ENCODE measurements around the gene ZCCHC9.
A peak's percentile ranks its signal among the peaks of the same experiment; 100 is the strongest.
"Not testable (repeated sequence)": the region's sequence is repeated elsewhere in the genome, so short reads cannot be mapped to it uniquely, and the experiment has no call there.

The ZCCHC9 gene, protein sequence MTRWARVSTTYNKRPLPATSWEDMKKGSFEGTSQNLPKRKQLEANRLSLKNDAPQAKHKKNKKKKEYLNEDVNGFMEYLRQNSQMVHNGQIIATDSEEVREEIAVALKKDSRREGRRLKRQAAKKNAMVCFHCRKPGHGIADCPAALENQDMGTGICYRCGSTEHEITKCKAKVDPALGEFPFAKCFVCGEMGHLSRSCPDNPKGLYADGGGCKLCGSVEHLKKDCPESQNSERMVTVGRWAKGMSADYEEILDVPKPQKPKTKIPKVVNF

DNA sequence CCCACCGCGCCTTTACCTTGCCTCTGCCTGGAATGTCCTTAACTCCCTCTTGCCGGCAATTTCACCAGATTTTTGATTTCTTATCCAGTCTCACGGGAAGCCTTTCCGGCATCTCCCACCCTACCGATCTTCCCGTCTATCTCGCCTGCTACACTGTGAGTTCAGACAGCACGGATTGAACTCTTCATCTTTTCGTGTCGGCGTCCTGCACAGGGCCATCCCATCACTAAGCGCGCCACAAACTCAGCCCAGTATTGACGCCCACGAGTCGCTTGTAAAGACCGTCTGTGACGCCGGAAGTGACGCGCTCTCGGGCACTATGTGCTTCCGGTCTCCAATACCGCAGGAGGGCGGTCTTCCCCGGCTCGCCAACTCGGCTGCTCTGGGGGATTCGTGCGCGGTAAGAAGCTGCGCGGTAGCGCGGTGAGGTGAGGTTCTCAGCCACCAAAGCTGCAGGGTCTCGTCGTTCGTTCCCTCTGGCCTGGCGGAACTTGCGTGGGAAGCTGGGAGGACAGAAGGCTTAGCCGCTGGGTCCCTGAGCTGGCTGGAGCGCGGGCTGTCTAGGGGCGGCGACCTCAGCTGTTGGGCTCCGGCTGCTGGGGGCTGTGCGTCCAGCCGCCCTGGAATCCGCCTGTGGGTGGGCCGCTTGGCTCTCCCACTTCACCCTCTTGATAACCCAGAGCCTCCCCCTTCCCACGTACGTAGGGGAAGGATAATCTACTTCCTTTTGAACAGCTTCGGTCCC lies at the start of gene ZCCHC9:
Gene ZCCHC9, plus strand, starts transcription at position 317 of the 745 bp plus-strand sequence. CDS start 3,171 bp downstream, outside the sequence.
- H3K27me3 Mint-ChIP-seq, result no peaks in the 10 kb centered on the region
- peaks cover 31% of the 10 kb centered on the region for H3K4me1 Mint-ChIP-seq

GRCh38 chr5:81251922-81252321 lies 49.5 kb upstream of the ZCCHC9 start:
- H3K4me1 Mint-ChIP-seq, result no peaks in the 10 kb centered on the region
- no peaks in the 10 kb centered on the region for H3K9me3 Mint-ChIP-seq
- no peak overlapping the region for H3K27ac Mint-ChIP-seq (ENCODE audit: low read depth)
- H3K36me3 Mint-ChIP-seq (ENCODE audit: insufficient read depth), result peaks cover 2% of the 10 kb centered on the region
- ATAC-seq (replicated peaks; ENCODE audit: extremely low read depth, poor library complexity, severe bottlenecking), result no peak
- H3K27me3 Mint-ChIP-seq, result no peaks in the 10 kb centered on the region
- no peak for DNase-seq (ENCODE audit: low spot score in 2 of 2)
- no peak overlapping the region for H3K4me3 Mint-ChIP-seq

More for the DNA sequence above, at the start of gene ZCCHC9:
- Mint-ChIP-seq H3K9me3 (no peaks in the 10 kb centered on the region), H3K36me3 (ENCODE audit: insufficient read depth) (peaks cover 31% of the 10 kb centered on the region), H3K4me3 (peak within 1 kb of the TSS; percentile 89), H3K27ac (ENCODE audit: low read depth) (peak within 1 kb of the TSS; percentile 92)
- peak; percentile 83 to 85 for DNase-seq (ENCODE audit: low spot score in 2 of 2)
- ATAC-seq (replicated peaks; ENCODE audit: extremely low read depth, poor library complexity, severe bottlenecking), result peak; percentile 96

DNA sequence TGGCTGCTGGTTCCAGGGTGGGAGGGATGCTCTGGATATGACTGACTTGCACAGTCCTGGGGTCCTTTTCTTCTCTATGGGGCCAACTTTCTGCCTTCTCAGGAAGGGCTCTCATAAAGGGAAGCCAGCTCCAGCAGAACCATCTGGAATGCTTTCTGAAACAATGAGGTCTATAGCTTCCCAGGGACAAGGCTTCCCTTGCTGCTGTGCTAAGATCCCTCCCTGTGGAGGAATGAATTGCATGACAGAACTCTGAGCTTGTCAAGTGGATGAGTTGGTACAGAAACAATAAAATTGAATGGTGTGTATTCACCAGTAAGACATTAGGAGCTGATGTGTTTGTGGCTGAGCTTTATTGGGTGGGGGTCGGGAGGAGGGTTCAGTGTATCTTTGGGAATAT lies 48.5 kb upstream of the ZCCHC9 start:
- no peak overlapping the region for H3K4me3 Mint-ChIP-seq
- no peaks in the 10 kb centered on the region for H3K27me3 Mint-ChIP-seq
- no peaks in the 10 kb centered on the region for H3K4me1 Mint-ChIP-seq
- no peak overlapping the region for H3K27ac Mint-ChIP-seq (ENCODE audit: low read depth)
- no peak for ATAC-seq (replicated peaks; ENCODE audit: extremely low read depth, poor library complexity, severe bottlenecking)
- peaks cover 4% of the 10 kb centered on the region for H3K36me3 Mint-ChIP-seq (ENCODE audit: insufficient read depth)
- DNase-seq (ENCODE audit: low spot score in 2 of 2), result no peak
- H3K9me3 Mint-ChIP-seq, result no peaks in the 10 kb centered on the region

GRCh38 chr5:81253875-81254274 lies 47.5 kb upstream of the ZCCHC9 start:
- no peak for DNase-seq (ENCODE audit: low spot score in 2 of 2)
- H3K36me3 Mint-ChIP-seq (ENCODE audit: insufficient read depth), result peaks cover 4% of the 10 kb centered on the region
- no peak overlapping the region for H3K4me3 Mint-ChIP-seq
- no peaks in the 10 kb centered on the region for H3K9me3 Mint-ChIP-seq
- no peaks in the 10 kb centered on the region for H3K27me3 Mint-ChIP-seq
- no peaks in the 10 kb centered on the region for H3K4me1 Mint-ChIP-seq
- no peak overlapping the region for H3K27ac Mint-ChIP-seq (ENCODE audit: low read depth)
- ATAC-seq (replicated peaks; ENCODE audit: extremely low read depth, poor library complexity, severe bottlenecking), result no peak

GRCh38 chr5:81254886-81255559 lies 46.4 kb upstream of the ZCCHC9 start:
- Mint-ChIP-seq H3K27ac (ENCODE audit: low read depth) (no peak overlapping the region), H3K9me3 (peaks cover 5% of the 10 kb centered on the region), H3K36me3 (ENCODE audit: insufficient read depth) (peaks cover 2% of the 10 kb centered on the region)

DNA sequence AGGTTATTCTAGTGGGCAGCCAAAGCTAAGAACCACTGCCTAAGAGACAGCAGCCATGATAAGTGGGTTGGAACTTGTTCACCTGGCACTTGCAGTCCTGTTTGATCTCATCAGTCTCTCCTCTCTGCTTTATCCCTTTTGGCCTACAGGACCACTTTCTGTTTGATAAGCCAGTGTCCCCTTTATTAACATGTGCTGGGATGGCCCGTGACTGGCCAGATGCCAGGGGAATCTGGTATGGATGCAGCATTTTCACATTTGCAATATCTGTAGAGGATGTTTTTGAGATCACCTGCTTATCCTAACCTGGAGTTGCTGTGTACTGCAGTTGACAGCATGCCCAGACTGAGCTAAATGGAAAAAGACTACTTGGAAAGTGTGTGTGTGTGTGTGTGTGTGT lies 44.6 kb upstream of the ZCCHC9 start:
- peaks cover 17% of the 10 kb centered on the region for H3K9me3 Mint-ChIP-seq
- H3K27me3 Mint-ChIP-seq, result no peaks in the 10 kb centered on the region
- DNase-seq (ENCODE audit: low spot score in 2 of 2), result no peak
- H3K27ac Mint-ChIP-seq (ENCODE audit: low read depth), result no peak overlapping the region
- ATAC-seq (replicated peaks; ENCODE audit: extremely low read depth, poor library complexity, severe bottlenecking), result no peak
- H3K4me1 Mint-ChIP-seq, result peaks cover 4% of the 10 kb centered on the region
- H3K4me3 Mint-ChIP-seq, result no peak overlapping the region
- peaks cover 2% of the 10 kb centered on the region for H3K36me3 Mint-ChIP-seq (ENCODE audit: insufficient read depth)

More at GRCh38 chr5:81254886-81255559, 46.4 kb upstream of the ZCCHC9 start:
- Mint-ChIP-seq H3K4me3 (no peak overlapping the region), H3K27me3 (no peaks in the 10 kb centered on the region), H3K4me1 (peaks cover 2% of the 10 kb centered on the region)
- DNase-seq (ENCODE audit: low spot score in 2 of 2), result no peak
- no peak for ATAC-seq (replicated peaks; ENCODE audit: extremely low read depth, poor library complexity, severe bottlenecking)

- H3K4me1 Mint-ChIP-seq; H3K36me3 Mint-ChIP-seq (ENCODE audit: insufficient read depth); ATAC-seq (replicated peaks; ENCODE audit: extremely low read depth, poor library complexity, severe bottlenecking); H3K27ac Mint-ChIP-seq (ENCODE audit: low read depth); DNase-seq (ENCODE audit: low spot score in 2 of 2); H3K4me3 Mint-ChIP-seq; H3K27me3 Mint-ChIP-seq: not testable (repeated sequence)
- H3K9me3 Mint-ChIP-seq, result peaks cover 17% of the 10 kb centered on the region
These were observed 38.6 kb upstream of the ZCCHC9 start for GRCh38 chr5:81262796-81263195.

- Mint-ChIP-seq H3K4me3 (no peak overlapping the region), H3K27me3 (no peaks in the 10 kb centered on the region), H3K36me3 (ENCODE audit: insufficient read depth) (no peaks in the 10 kb centered on the region), H3K27ac (ENCODE audit: low read depth) (no peak overlapping the region), H3K4me1 (peaks cover 6% of the 10 kb centered on the region), H3K9me3 (peaks cover 10% of the 10 kb centered on the region)
- no peak for ATAC-seq (replicated peaks; ENCODE audit: extremely low read depth, poor library complexity, severe bottlenecking)
- no peak for DNase-seq (ENCODE audit: low spot score in 2 of 2)
These were observed 36.3 kb upstream of the ZCCHC9 start for GRCh38 chr5:81265101-81265500.

GRCh38 chr5:81268521-81269196 lies 32.7 kb upstream of the ZCCHC9 start:
- H3K27ac Mint-ChIP-seq (ENCODE audit: low read depth), result no peak overlapping the region
- H3K27me3 Mint-ChIP-seq, result no peaks in the 10 kb centered on the region
- peaks cover 14% of the 10 kb centered on the region for H3K9me3 Mint-ChIP-seq
- no peak for DNase-seq (ENCODE audit: low spot score in 2 of 2)
- no peak overlapping the region for H3K4me3 Mint-ChIP-seq
- no peak for ATAC-seq (replicated peaks; ENCODE audit: extremely low read depth, poor library complexity, severe bottlenecking)
- H3K4me1 Mint-ChIP-seq, result peaks cover 13% of the 10 kb centered on the region
- peaks cover 4% of the 10 kb centered on the region for H3K36me3 Mint-ChIP-seq (ENCODE audit: insufficient read depth)

GRCh38 chr5:81269751-81270393 lies 31.5 kb upstream of the ZCCHC9 start:
- Mint-ChIP-seq H3K4me1 (peaks cover 19% of the 10 kb centered on the region), H3K27ac (ENCODE audit: low read depth) (no peak overlapping the region), H3K4me3 (no peak overlapping the region), H3K27me3 (no peaks in the 10 kb centered on the region), H3K9me3 (peaks cover 22% of the 10 kb centered on the region), H3K36me3 (ENCODE audit: insufficient read depth) (peaks cover 4% of the 10 kb centered on the region)
- DNase-seq (ENCODE audit: low spot score in 2 of 2) (no peak), ATAC-seq (replicated peaks; ENCODE audit: extremely low read depth, poor library complexity, severe bottlenecking) (no peak)

GRCh38 chr5:81270394-81271027 lies 30.9 kb upstream of the ZCCHC9 start:
- not testable (repeated sequence) for H3K27ac Mint-ChIP-seq (ENCODE audit: low read depth); H3K36me3 Mint-ChIP-seq (ENCODE audit: insufficient read depth); DNase-seq (ENCODE audit: low spot score in 2 of 2); ATAC-seq (replicated peaks; ENCODE audit: extremely low read depth, poor library complexity, severe bottlenecking); H3K27me3 Mint-ChIP-seq; H3K4me3 Mint-ChIP-seq
- Mint-ChIP-seq H3K4me1 (peaks cover 25% of the 10 kb centered on the region), H3K9me3 (peaks cover 25% of the 10 kb centered on the region)

All from central memory CD8-positive, alpha-beta T cell (primary cell).